GM12878 (cell line): ENCODE data around the gene HMX3. TPM values are rescaled to one million over a fixed set of nuclear protein-coding genes. Genes with fewer than 3 reads are reported as not detected.

Source experiments
- WRNIP1 ChIP-seq: IDR thresholded peaks from 2 replicates; pipeline ENCODE4 v1.6.1; 2011; ENCODE audit warnings: low read depth, low read length, improper control_type of control experiment, borderline replicate concordance
- polyA plus RNA-seq, 11 experiments: library from polyadenylated mRNA; depleted of rRNA in 4 of 11; unstranded in 6 of 11; stranded (reverse) in 5 of 11; fragments of >200 nt; fragmentation: Nextera tagmentation in 4 of 11; fragmentation: Illumina TruSeq in 1 of 11; extraction: Ambion mirVana in 4 of 11; extraction: Trizol in 1 of 11; gene quantifications; 1 replicate in 1 of 11; 2 replicates in 10 of 11; pipeline versions ENCODE4 v1.2.1 to v1.2.3, GENCODE V29; 2011 to 2016; ENCODE audit warnings: inconsistent platforms in 2 of 11, missing spikeins in 2 of 11, low read depth in 1 of 11
- total RNA-seq, 4 experiments: library from RNA; depleted of rRNA in 3 of 4; stranded (reverse); fragments of >200 nt in 3 of 4; fragmentation: Illumina TruSeq in 1 of 4; extraction: Trizol in 1 of 4; gene quantifications; 2 replicates each; pipeline versions ENCODE4 v1.2.1 to v1.2.3, GENCODE V29; 2013 to 2021
- TF ChIP-seq, protein P1 (sequence below): IDR thresholded peaks from 2 replicates; pipeline ENCODE4 v1.6.1; 2012; ENCODE audit warnings: low read depth, low read length, improper control_type of control experiment
- TF ChIP-seq, protein P2 (sequence below): fragments of 150-350 bp; IDR thresholded peaks from 2 replicates; pipeline ENCODE4 v1.6.1; 2014; ENCODE audit warnings: mild to moderate bottlenecking, low read depth, low read length

HMX3 gene
- total and polyA plus RNA-seq, 10 of the 15 experiments (the other 5 are each of a cell fraction or from before 2014, with no cell fraction given) = 0.63 to 60.5 (median 15.3) TPM; not detected in 2

DNA sequence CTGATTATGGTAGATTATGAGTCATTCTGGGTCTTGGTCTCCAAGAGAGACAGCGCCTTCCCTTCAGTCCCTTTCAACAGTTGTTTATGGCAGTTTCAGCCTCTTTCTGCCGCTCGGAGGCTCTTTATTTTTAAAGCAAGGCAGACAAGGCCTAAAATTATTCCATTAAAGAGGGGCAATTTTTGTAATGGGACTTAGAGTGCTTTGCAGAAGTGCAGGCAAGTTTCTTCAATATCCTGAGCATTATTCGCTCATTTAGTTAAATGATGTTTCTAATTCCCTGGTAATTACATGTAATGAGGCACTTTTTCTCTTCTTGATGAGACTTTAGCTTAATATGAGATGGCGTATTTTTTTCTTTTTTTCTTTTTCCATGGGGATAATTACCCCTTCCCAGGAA, 52.0 kb downstream of the HMX3 start (continued):
- TF ChIP-seq, protein P1, sequence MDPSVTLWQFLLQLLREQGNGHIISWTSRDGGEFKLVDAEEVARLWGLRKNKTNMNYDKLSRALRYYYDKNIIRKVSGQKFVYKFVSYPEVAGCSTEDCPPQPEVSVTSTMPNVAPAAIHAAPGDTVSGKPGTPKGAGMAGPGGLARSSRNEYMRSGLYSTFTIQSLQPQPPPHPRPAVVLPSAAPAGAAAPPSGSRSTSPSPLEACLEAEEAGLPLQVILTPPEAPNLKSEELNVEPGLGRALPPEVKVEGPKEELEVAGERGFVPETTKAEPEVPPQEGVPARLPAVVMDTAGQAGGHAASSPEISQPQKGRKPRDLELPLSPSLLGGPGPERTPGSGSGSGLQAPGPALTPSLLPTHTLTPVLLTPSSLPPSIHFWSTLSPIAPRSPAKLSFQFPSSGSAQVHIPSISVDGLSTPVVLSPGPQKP = no peak
- TF ChIP-seq, protein P2, sequence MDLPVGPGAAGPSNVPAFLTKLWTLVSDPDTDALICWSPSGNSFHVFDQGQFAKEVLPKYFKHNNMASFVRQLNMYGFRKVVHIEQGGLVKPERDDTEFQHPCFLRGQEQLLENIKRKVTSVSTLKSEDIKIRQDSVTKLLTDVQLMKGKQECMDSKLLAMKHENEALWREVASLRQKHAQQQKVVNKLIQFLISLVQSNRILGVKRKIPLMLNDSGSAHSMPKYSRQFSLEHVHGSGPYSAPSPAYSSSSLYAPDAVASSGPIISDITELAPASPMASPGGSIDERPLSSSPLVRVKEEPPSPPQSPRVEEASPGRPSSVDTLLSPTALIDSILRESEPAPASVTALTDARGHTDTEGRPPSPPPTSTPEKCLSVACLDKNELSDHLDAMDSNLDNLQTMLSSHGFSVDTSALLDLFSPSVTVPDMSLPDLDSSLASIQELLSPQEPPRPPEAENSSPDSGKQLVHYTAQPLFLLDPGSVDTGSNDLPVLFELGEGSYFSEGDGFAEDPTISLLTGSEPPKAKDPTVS = no peak
- TF ChIP-seq WRNIP1 = no peak
- TF ChIP-seq, all 136 proteins: peak for 0

Other genes with a start within 250 kb of the HMX3 start
- gene FAM24A, start 225.4 kb upstream of the HMX3 start, total RNA-seq (2014; rRNA removed) = not detected in 2 replicates
- gene FAM24A, start 225.4 kb upstream of the HMX3 start, total RNA-seq (2014; rRNA removed; fragmentation: Illumina TruSeq; extraction: Trizol) = not detected in 2 replicates
- not detected in 2 replicates for gene FAM24A, start 225.4 kb upstream of the HMX3 start, total RNA-seq (2021)
- not detected in 2 replicates for gene FAM24A, start 225.4 kb upstream of the HMX3 start, polyA plus RNA-seq (2011; rRNA removed)
- gene FAM24A, start 225.4 kb upstream of the HMX3 start, polyA plus RNA-seq (2014; fragmentation: Illumina TruSeq; extraction: Trizol) = not detected in 2 replicates
- not detected for gene FAM24A, start 225.4 kb upstream of the HMX3 start, polyA plus RNA-seq (2014; fragmentation: Nextera tagmentation; extraction: Ambion mirVana)
- gene FAM24A, start 225.4 kb upstream of the HMX3 start, polyA plus RNA-seq (2014; rRNA removed) = not detected in 2 replicates
- not detected for gene FAM24A, start 225.4 kb upstream of the HMX3 start, polyA plus RNA-seq (2016; fragmentation: Nextera tagmentation; extraction: Ambion mirVana)
- gene C10orf88, start 181.7 kb upstream of the HMX3 start, total RNA-seq (2014; rRNA removed) = 7.9 and 9.9 TPM in 2 replicates
- 9.1 and 10.7 TPM in 2 replicates for gene C10orf88, start 181.7 kb upstream of the HMX3 start, total RNA-seq (2014; rRNA removed; fragmentation: Illumina TruSeq; extraction: Trizol)
- 6.8 and 10.9 TPM in 2 replicates for gene C10orf88, start 181.7 kb upstream of the HMX3 start, total RNA-seq (2021)
- gene C10orf88, start 181.7 kb upstream of the HMX3 start, polyA plus RNA-seq (2011; rRNA removed) = 9.1 and 12.3 TPM in 2 replicates
- gene C10orf88, start 181.7 kb upstream of the HMX3 start, polyA plus RNA-seq (2014; fragmentation: Illumina TruSeq; extraction: Trizol) = 11.3 and 12.5 TPM in 2 replicates
- 1 to 10 TPM; 4.7 to 4.8 TPM for gene C10orf88, start 181.7 kb upstream of the HMX3 start, polyA plus RNA-seq (2014; fragmentation: Nextera tagmentation; extraction: Ambion mirVana)
- 7.5 and 7.7 TPM in 2 replicates for gene C10orf88, start 181.7 kb upstream of the HMX3 start, polyA plus RNA-seq (2014; rRNA removed)
- gene C10orf88, start 181.7 kb upstream of the HMX3 start, polyA plus RNA-seq (2016; fragmentation: Nextera tagmentation; extraction: Ambion mirVana) = 10 to 100 TPM; 10.2 to 12.0 TPM
- gene PSTK, start 155.6 kb upstream of the HMX3 start, total RNA-seq (2014; rRNA removed) = 2.3 TPM in 2 replicates
- 3.2 TPM in 2 replicates for gene PSTK, start 155.6 kb upstream of the HMX3 start, total RNA-seq (2014; rRNA removed; fragmentation: Illumina TruSeq; extraction: Trizol)
- gene PSTK, start 155.6 kb upstream of the HMX3 start, total RNA-seq (2021) = 3.2 TPM in 2 replicates
- gene PSTK, start 155.6 kb upstream of the HMX3 start, polyA plus RNA-seq (2011; rRNA removed) = 5.6 and 8.0 TPM in 2 replicates
- gene PSTK, start 155.6 kb upstream of the HMX3 start, polyA plus RNA-seq (2014; fragmentation: Illumina TruSeq; extraction: Trizol) = 3.5 and 3.6 TPM in 2 replicates
- 1 to 10 TPM; 1.8 to 3.3 TPM for gene PSTK, start 155.6 kb upstream of the HMX3 start, polyA plus RNA-seq (2014; fragmentation: Nextera tagmentation; extraction: Ambion mirVana)
- gene PSTK, start 155.6 kb upstream of the HMX3 start, polyA plus RNA-seq (2014; rRNA removed) = 4.6 and 4.8 TPM in 2 replicates
- gene PSTK, start 155.6 kb upstream of the HMX3 start, polyA plus RNA-seq (2016; fragmentation: Nextera tagmentation; extraction: Ambion mirVana) = 1 to 10 TPM; 7.0 to 7.1 TPM
- gene IKZF5, start 127.2 kb upstream of the HMX3 start, total RNA-seq (2014; rRNA removed) = 5.3 TPM in 2 replicates
- 6.5 and 7.3 TPM in 2 replicates for gene IKZF5, start 127.2 kb upstream of the HMX3 start, total RNA-seq (2014; rRNA removed; fragmentation: Illumina TruSeq; extraction: Trizol)
- gene IKZF5, start 127.2 kb upstream of the HMX3 start, total RNA-seq (2021) = 13.7 and 16.1 TPM in 2 replicates
- 12.5 and 15.6 TPM in 2 replicates for gene IKZF5, start 127.2 kb upstream of the HMX3 start, polyA plus RNA-seq (2011; rRNA removed)
- gene IKZF5, start 127.2 kb upstream of the HMX3 start, polyA plus RNA-seq (2014; fragmentation: Illumina TruSeq; extraction: Trizol) = 15.6 and 18.6 TPM in 2 replicates
- 10 to 100 TPM in 1 of 2 experiments, 1 to 10 TPM in 1; 6.8 to 11.2 TPM for gene IKZF5, start 127.2 kb upstream of the HMX3 start, polyA plus RNA-seq (2014; fragmentation: Nextera tagmentation; extraction: Ambion mirVana)
- gene IKZF5, start 127.2 kb upstream of the HMX3 start, polyA plus RNA-seq (2014; rRNA removed) = 7.4 and 11.2 TPM in 2 replicates
- gene IKZF5, start 127.2 kb upstream of the HMX3 start, polyA plus RNA-seq (2016; fragmentation: Nextera tagmentation; extraction: Ambion mirVana) = 10 to 100 TPM; 20.5 to 23.2 TPM
- gene ACADSB, start 127.0 kb upstream of the HMX3 start, total RNA-seq (2014; rRNA removed) = 10.8 and 13.5 TPM in 2 replicates
- 12.1 and 12.2 TPM in 2 replicates for gene ACADSB, start 127.0 kb upstream of the HMX3 start, total RNA-seq (2014; rRNA removed; fragmentation: Illumina TruSeq; extraction: Trizol)
- 23.5 and 24.0 TPM in 2 replicates for gene ACADSB, start 127.0 kb upstream of the HMX3 start, total RNA-seq (2021)
- 18.8 and 33.7 TPM in 2 replicates for gene ACADSB, start 127.0 kb upstream of the HMX3 start, polyA plus RNA-seq (2011; rRNA removed)
- 18.9 and 25.9 TPM in 2 replicates for gene ACADSB, start 127.0 kb upstream of the HMX3 start, polyA plus RNA-seq (2014; fragmentation: Illumina TruSeq; extraction: Trizol)
- gene ACADSB, start 127.0 kb upstream of the HMX3 start, polyA plus RNA-seq (2014; fragmentation: Nextera tagmentation; extraction: Ambion mirVana) = 10 to 100 TPM; 10.9 to 11.3 TPM
- 10.8 and 14.1 TPM in 2 replicates for gene ACADSB, start 127.0 kb upstream of the HMX3 start, polyA plus RNA-seq (2014; rRNA removed)
- gene ACADSB, start 127.0 kb upstream of the HMX3 start, polyA plus RNA-seq (2016; fragmentation: Nextera tagmentation; extraction: Ambion mirVana) = 10 to 100 TPM; 15.9 to 17.4 TPM
- gene HMX2, start 12.2 kb downstream of the HMX3 start, total RNA-seq (2014; rRNA removed) = 12.0 and 16.8 TPM in 2 replicates
- 3.1 and 4.5 TPM in 2 replicates for gene HMX2, start 12.2 kb downstream of the HMX3 start, total RNA-seq (2014; rRNA removed; fragmentation: Illumina TruSeq; extraction: Trizol)
- 19.8 and 22.0 TPM in 2 replicates for gene HMX2, start 12.2 kb downstream of the HMX3 start, total RNA-seq (2021)
- gene HMX2, start 12.2 kb downstream of the HMX3 start, polyA plus RNA-seq (2011; rRNA removed) = not detected in 2 replicates
- 2.8 and 2.9 TPM in 2 replicates for gene HMX2, start 12.2 kb downstream of the HMX3 start, polyA plus RNA-seq (2014; fragmentation: Illumina TruSeq; extraction: Trizol)
- gene HMX2, start 12.2 kb downstream of the HMX3 start, polyA plus RNA-seq (2014; fragmentation: Nextera tagmentation; extraction: Ambion mirVana) = 1 to 10 TPM; 1.4 to 3.0 TPM
- 23.6 and 26.4 TPM in 2 replicates for gene HMX2, start 12.2 kb downstream of the HMX3 start, polyA plus RNA-seq (2014; rRNA removed)
- gene HMX2, start 12.2 kb downstream of the HMX3 start, polyA plus RNA-seq (2016; fragmentation: Nextera tagmentation; extraction: Ambion mirVana) = 10 to 100 TPM; 30.6 to 31.3 TPM
- gene BUB3, start 18.4 kb downstream of the HMX3 start, total RNA-seq (2014; rRNA removed) = 471 and 555 TPM in 2 replicates
- gene BUB3, start 18.4 kb downstream of the HMX3 start, total RNA-seq (2014; rRNA removed; fragmentation: Illumina TruSeq; extraction: Trizol) = 248 and 262 TPM in 2 replicates
- 252 and 260 TPM in 2 replicates for gene BUB3, start 18.4 kb downstream of the HMX3 start, total RNA-seq (2021)
- gene BUB3, start 18.4 kb downstream of the HMX3 start, polyA plus RNA-seq (2011; rRNA removed) = 312 and 334 TPM in 2 replicates
- gene BUB3, start 18.4 kb downstream of the HMX3 start, polyA plus RNA-seq (2014; fragmentation: Illumina TruSeq; extraction: Trizol) = 228 and 312 TPM in 2 replicates
- 1,000 to 10,000 TPM in 1 of 2 experiments, 100 to 1,000 TPM in 1; 648 to 1,126 TPM for gene BUB3, start 18.4 kb downstream of the HMX3 start, polyA plus RNA-seq (2014; fragmentation: Nextera tagmentation; extraction: Ambion mirVana)
- 395 and 513 TPM in 2 replicates for gene BUB3, start 18.4 kb downstream of the HMX3 start, polyA plus RNA-seq (2014; rRNA removed)
- 100 to 1,000 TPM; 487 to 530 TPM for gene BUB3, start 18.4 kb downstream of the HMX3 start, polyA plus RNA-seq (2016; fragmentation: Nextera tagmentation; extraction: Ambion mirVana)